ENCODE results near the gene NYAP2.

GRCh38 chr2:225379856-225380255, 19.7 kb upstream of the NYAP2 start:
- TF ChIP-seq CTCF (IDR thresholded peaks at IDR 0.05; ENCODE audit: insufficient read depth, low read depth, low read length), result no peak
- no peak for TF ChIP-seq EZH2 (IDR thresholded peaks at IDR 0.05; ENCODE audit: insufficient read depth, low read length)
